Upper lobe of right lung (tissue), 1 donor: ENCODE measurements around the gene TMEM91. TPM values are rescaled to one million over a fixed set of nuclear protein-coding genes. Genes with fewer than 3 reads are reported as not detected.
A peak's percentile ranks its signal among the peaks of the same experiment; 100 is the strongest.
"Not testable (repeated sequence)": the region's sequence is repeated elsewhere in the genome, so short reads cannot be mapped to it uniquely, and the experiment has no call there.

ENCODE experiments used
- ATAC-seq: fragments of 200-7000 bp; cut with Tn5 transposase; one replicate; pipeline ENCODE4 v1.9.1; 2020; ENCODE audit warnings: mild to moderate bottlenecking, moderate library complexity
- DNase-seq: peaks from one replicate; pipeline ENCODE4 v3.0.0-alpha.2; 2020
- H3K27ac ChIP-seq: fragments of 200-600 bp; one replicate; pipeline ENCODE4 v1.8.0; 2022
- H3K27me3 ChIP-seq: fragments of 200-600 bp; one replicate; pipeline ENCODE4 v1.8.0; 2022; ENCODE audit warnings: mild to moderate bottlenecking
- H3K36me3 ChIP-seq: fragments of 200-600 bp; one replicate; pipeline ENCODE4 v1.8.0; 2022
- H3K4me1 ChIP-seq: fragments of 200-600 bp; one replicate; pipeline ENCODE4 v1.8.0; 2022
- H3K4me3 ChIP-seq: fragments of 200-600 bp; one replicate; pipeline ENCODE4 v1.8.0; 2022; ENCODE audit warnings: mild to moderate bottlenecking
- H3K9me3 ChIP-seq: fragments of 200-600 bp; one replicate; pipeline ENCODE4 v1.8.0; 2022
- CTCF ChIP-seq: fragments of 200-600 bp; IDR thresholded peaks from one replicate; pipeline ENCODE4 v1.8.0; 2022; ENCODE audit warnings: antibody characterized with exemption
- intact Hi-C: fragments of 100-400 bp; cut with DNase I; formaldehyde crosslinking; loops from one replicate; pipeline ENCODE4 v1.11.0; 2022
- total RNA-seq: library from RNA; stranded (reverse); fragmentation: NEBNext Ultra II Directional; extraction: Animal tissue kit (Norgen Biotek cat#: 25700); gene quantifications from one replicate; pipeline ENCODE4 v1.2.1, GENCODE V29; 2021
- donor health status: DM: no; HTN: yes; CAD: no; lungs with severe emphysema.

The TMEM91 gene
- total RNA-seq, 1 donor from 2014 or later = 19.5 TPM

- peaks cover 44% of the 10 kb centered on the region for H3K4me1 ChIP-seq
- no peak for TF ChIP-seq CTCF
- no peak for DNase-seq
- no peaks in the 10 kb centered on the region for H3K27me3 ChIP-seq
- H3K4me3 ChIP-seq = no peak overlapping the region
- ATAC-seq = peak; percentile 1
- H3K27ac ChIP-seq = peak overlapping the region; percentile 88
- peaks cover 16% of the 10 kb centered on the region for H3K36me3 ChIP-seq
- intact Hi-C loops = no loop called here
- no peaks in the 10 kb centered on the region for H3K9me3 ChIP-seq
Measured at GRCh38 chr19:41405776-41406175, 29.4 kb downstream of the TMEM91 start.

- intact Hi-C loops = no loop called here
- DNase-seq (no peak), ATAC-seq (peak; percentile 74)
- Histone ChIP-seq H3K27ac (peak overlapping the region; percentile 88), H3K27me3 (no peaks in the 10 kb centered on the region), H3K4me1 (peaks cover 55% of the 10 kb centered on the region), H3K9me3 (no peaks in the 10 kb centered on the region), H3K36me3 (peaks cover 27% of the 10 kb centered on the region), H3K4me3 (no peak overlapping the region)
- TF ChIP-seq CTCF = no peak
Measured at GRCh38 chr19:41407271-41407670, 30.9 kb downstream of the TMEM91 start.

- Histone ChIP-seq H3K9me3 (no peaks in the 10 kb centered on the region), H3K27me3 (no peaks in the 10 kb centered on the region), H3K36me3 (peaks cover 28% of the 10 kb centered on the region), H3K4me3 (no peak overlapping the region), H3K4me1 (peaks cover 55% of the 10 kb centered on the region), H3K27ac (peak overlapping the region; percentile 88)
- DNase-seq (no peak), ATAC-seq (peak; percentile 11)
- intact Hi-C loops = no loop called here
- TF ChIP-seq CTCF = no peak
Measured at GRCh38 chr19:41408256-41408655, 31.9 kb downstream of the TMEM91 start.

GRCh38 chr19:41408846-41409245, 32.5 kb downstream of the TMEM91 start:
- H3K4me3 ChIP-seq, H3K27me3 ChIP-seq, intact Hi-C loops, ATAC-seq, H3K9me3 ChIP-seq, DNase-seq: not testable (repeated sequence)
- peak overlapping the region; percentile 88 for H3K27ac ChIP-seq
- H3K4me1 ChIP-seq = peaks cover 55% of the 10 kb centered on the region
- H3K36me3 ChIP-seq = peaks cover 25% of the 10 kb centered on the region

DNA sequence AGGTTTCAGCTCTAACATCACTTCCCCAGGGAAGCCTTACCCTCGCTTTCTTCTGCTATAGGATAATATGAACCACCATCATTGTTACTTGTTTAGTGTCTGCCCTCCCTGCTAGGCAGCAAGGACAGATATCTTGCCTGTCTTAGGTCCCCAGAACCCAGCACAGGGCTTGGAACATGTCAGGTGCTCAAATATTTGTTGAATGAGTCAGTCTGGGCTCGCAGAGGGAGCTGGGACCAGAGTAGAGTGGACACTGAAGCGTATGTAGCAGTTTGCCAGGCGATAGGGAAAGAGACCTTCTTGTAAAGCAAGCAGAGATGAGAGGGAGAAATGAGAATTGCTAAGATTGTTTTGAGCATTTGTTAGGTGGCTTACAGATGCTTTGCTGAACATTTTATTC, 33.0 kb downstream of the TMEM91 start:
- DNase-seq (no peak), ATAC-seq (peak; percentile 77)
- intact Hi-C loops = no loop called here
- no peak for TF ChIP-seq CTCF
- Histone ChIP-seq H3K4me1 (peaks cover 57% of the 10 kb centered on the region), H3K4me3 (no peak overlapping the region), H3K27ac (peak overlapping the region; percentile 88), H3K36me3 (peaks cover 24% of the 10 kb centered on the region), H3K27me3 (no peaks in the 10 kb centered on the region), H3K9me3 (no peaks in the 10 kb centered on the region)

DNA sequence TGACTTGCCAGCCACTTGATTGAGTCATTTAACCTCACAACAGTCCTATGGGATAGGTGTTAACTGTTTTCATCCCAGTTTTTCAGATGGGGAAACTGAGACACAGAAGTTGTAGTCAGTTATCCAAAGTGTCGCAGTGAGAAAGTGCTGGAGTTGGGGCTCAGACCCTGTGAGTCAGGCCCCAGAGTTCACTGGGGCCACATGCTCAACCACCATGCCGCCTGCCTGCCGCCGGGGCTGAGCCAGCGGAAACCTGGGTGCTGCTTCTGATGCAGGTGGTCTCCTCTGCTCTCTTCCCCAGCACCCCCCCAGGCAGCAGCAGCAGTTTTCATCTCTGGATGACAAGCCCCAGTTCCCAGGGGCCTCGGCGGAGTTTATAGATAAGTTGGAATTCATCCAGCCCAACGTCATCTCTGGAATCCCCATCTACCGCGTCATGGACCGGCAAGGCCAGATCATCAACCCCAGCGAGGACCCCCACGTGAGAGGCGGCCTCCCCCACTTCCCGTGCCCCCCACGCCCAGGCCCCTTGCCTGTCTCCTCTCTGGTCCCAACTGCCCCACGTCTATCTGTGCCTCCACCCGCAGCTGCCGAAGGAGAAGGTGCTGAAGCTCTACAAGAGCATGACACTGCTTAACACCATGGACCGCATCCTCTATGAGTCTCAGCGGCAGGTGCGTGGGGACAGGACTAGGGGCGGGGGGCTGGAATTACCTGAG, 34.2 kb downstream of the TMEM91 start:
- H3K27ac ChIP-seq = peak overlapping the region; percentile 88
- ATAC-seq (no peak), DNase-seq (no peak)
- intact Hi-C loops = no loop called here
- H3K36me3 ChIP-seq = peaks cover 35% of the 10 kb centered on the region
- H3K4me1 ChIP-seq = peaks cover 66% of the 10 kb centered on the region
- H3K4me3 ChIP-seq = no peak overlapping the region
- no peak for TF ChIP-seq CTCF
- no peaks in the 10 kb centered on the region for H3K27me3 ChIP-seq
- no peaks in the 10 kb centered on the region for H3K9me3 ChIP-seq
